Stimulated activated CD4-positive, alpha-beta T cell treated with anti-CD3 and anti-CD28 coated beads, TNF-alpha, amount 100 ng/mL, for 1 hour (primary cell): ENCODE results near the gene CNPY3.
"Not testable (repeated sequence)": the region's sequence is repeated elsewhere in the genome, so short reads cannot be mapped to it uniquely, and the experiment has no call there.

Source experiments
- DNase-seq, 3 donors: peaks; one replicate each; pipeline ENCODE4 v3.0.0-alpha.2; 2020; ENCODE audit warnings: low read depth in 3 of 3, low spot score in 1 of 3

The CNPY3 gene

GRCh38 chr6:42928986-42929820, at the start of gene CNPY3:
Gene CNPY3, plus strand, starts transcription at chr6:42929480. Its CDS starts 91 bp downstream, at chr6:42929571.
- peak; percentile 78 to 84 (median 80) for DNase-seq

GRCh38 chr6:42880240-42880817, 49.0 kb upstream of the CNPY3 start:
- not testable (repeated sequence) for DNase-seq

GRCh38 chr6:42880871-42881270, 48.4 kb upstream of the CNPY3 start:
- DNase-seq, result not testable (repeated sequence)

GRCh38 chr6:42885702-42886101, 43.6 kb upstream of the CNPY3 start:
- DNase-seq, result no peak

GRCh38 chr6:42888201-42888600, 41.1 kb upstream of the CNPY3 start:
- DNase-seq, result not testable (repeated sequence)

- DNase-seq, result no peak
Observed at GRCh38 chr6:42889815-42890214, 39.5 kb upstream of the CNPY3 start.

- DNase-seq, result peak; percentile 68 to 74 (median 69)
Observed at GRCh38 chr6:42890311-42891198, 38.7 kb upstream of the CNPY3 start.

GRCh38 chr6:42891199-42891722, 38.0 kb upstream of the CNPY3 start:
- no peak for DNase-seq

- DNase-seq, result not testable (repeated sequence)
Observed at GRCh38 chr6:42894041-42894828, 35.0 kb upstream of the CNPY3 start.

- no peak for DNase-seq
Observed at GRCh38 chr6:42896178-42896719, 33.0 kb upstream of the CNPY3 start.

GRCh38 chr6:42898891-42899361, 30.4 kb upstream of the CNPY3 start:
- peak in 2 of 3 donors; percentile 35 to 49 for DNase-seq

GRCh38 chr6:42899871-42900270, 29.4 kb upstream of the CNPY3 start:
- no peak for DNase-seq

- DNase-seq, result peak; percentile 28 to 51 (median 39)
Observed at GRCh38 chr6:42901538-42901957, 27.7 kb upstream of the CNPY3 start.

- not testable (repeated sequence) for DNase-seq
Observed at GRCh38 chr6:42902429-42903263, 26.6 kb upstream of the CNPY3 start.

- DNase-seq, result no peak
Observed at GRCh38 chr6:42904467-42904866, 24.8 kb upstream of the CNPY3 start.

GRCh38 chr6:42907336-42907735, 21.9 kb upstream of the CNPY3 start:
- DNase-seq, result no peak

- no peak for DNase-seq
Observed at GRCh38 chr6:42909835-42910234, 19.4 kb upstream of the CNPY3 start.

GRCh38 chr6:42911171-42912021, 17.9 kb upstream of the CNPY3 start:
- no peak for DNase-seq
